C4-2B (cell line): ENCODE measurements around the gene GALNT10.

Experiments
- ZFX ChIP-seq: fragments of 450-650 bp; IDR thresholded peaks from 2 replicates; pipeline ENCODE4 v1.6.1; 2017
- TF ChIP-seq, protein P1 (sequence below): fragments of 450-650 bp; conservative IDR thresholded peaks from 2 replicates; pipeline ENCODE4 v1.5.1; 2017; ENCODE audit warnings: mild to moderate bottlenecking

- TF ChIP-seq, protein P1, sequence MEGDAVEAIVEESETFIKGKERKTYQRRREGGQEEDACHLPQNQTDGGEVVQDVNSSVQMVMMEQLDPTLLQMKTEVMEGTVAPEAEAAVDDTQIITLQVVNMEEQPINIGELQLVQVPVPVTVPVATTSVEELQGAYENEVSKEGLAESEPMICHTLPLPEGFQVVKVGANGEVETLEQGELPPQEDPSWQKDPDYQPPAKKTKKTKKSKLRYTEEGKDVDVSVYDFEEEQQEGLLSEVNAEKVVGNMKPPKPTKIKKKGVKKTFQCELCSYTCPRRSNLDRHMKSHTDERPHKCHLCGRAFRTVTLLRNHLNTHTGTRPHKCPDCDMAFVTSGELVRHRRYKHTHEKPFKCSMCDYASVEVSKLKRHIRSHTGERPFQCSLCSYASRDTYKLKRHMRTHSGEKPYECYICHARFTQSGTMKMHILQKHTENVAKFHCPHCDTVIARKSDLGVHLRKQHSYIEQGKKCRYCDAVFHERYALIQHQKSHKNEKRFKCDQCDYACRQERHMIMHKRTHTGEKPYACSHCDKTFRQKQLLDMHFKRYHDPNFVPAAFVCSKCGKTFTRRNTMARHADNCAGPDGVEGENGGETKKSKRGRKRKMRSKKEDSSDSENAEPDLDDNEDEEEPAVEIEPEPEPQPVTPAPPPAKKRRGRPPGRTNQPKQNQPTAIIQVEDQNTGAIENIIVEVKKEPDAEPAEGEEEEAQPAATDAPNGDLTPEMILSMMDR = no peak
- TF ChIP-seq ZFX = no peak
These were observed 111.6 kb downstream of the GALNT10 start for GRCh38 chr5:154302161-154302560.
